IMR-90 (cell line): ENCODE data around the gene RGS17. TPM values are rescaled to one million over a fixed set of nuclear protein-coding genes. Genes with fewer than 3 reads are reported as not detected.

Experiments
- ATAC-seq: fragments of 200-7000 bp; cut with Tn5 transposase; 2 replicates; pipeline ENCODE4 v1.9.1; 2020; ENCODE audit warnings: low read depth, mild to moderate bottlenecking, moderate library complexity
- BruUV-seq: library from RNA; stranded (reverse); fragments of 400-500 nt; replicated peaks from 2 replicates; lab custom pipeline; 2021; lab: Mats Ljungman, UMichigan
- CTCF ChIA-PET: fragments of 300-600 bp; formaldehyde crosslinking; extraction: SDS; loops from one replicate; lab custom pipeline; 2021; ENCODE audit warnings: antibody characterized with exemption; lab: Yijun Ruan, JAX
- POLR2A ChIA-PET: fragments of 300-600 bp; sonication (Branson Sonifier 250); formaldehyde crosslinking; loops from one replicate; lab custom pipeline; 2022; ENCODE audit warnings: antibody characterized with exemption; ENCODE audit not compliant: unreplicated experiment; lab: Charles Lee
- DNase-seq: peaks from one replicate; pipeline ENCODE4 v3.0.0; 2013
- H2AFZ ChIP-seq: replicated peaks from 2 replicates; pipeline ENCODE3; 2013; ENCODE audit warnings: low read length, mild to moderate bottlenecking; ENCODE audit not compliant: poor library complexity
- H2AK5ac ChIP-seq: 2 replicates; pipeline ENCODE4 v1.6.1; 2013; ENCODE audit warnings: low read depth, low read length, inconsistent platforms
- H2AK9ac ChIP-seq: replicated peaks from 2 replicates; pipeline ENCODE3; 2013; ENCODE audit warnings: mild to moderate bottlenecking, low read depth, low read length, moderate library complexity; ENCODE audit not compliant: poor library complexity
- H2BK120ac ChIP-seq: 2 replicates; pipeline ENCODE4 v1.6.1; 2013; ENCODE audit warnings: low read depth, low read length, inconsistent platforms
- H2BK15ac ChIP-seq: 3 replicates; pipeline ENCODE4 v1.6.1; 2013; ENCODE audit warnings: low read depth, low read length, inconsistent platforms
- H2BK20ac ChIP-seq: 2 replicates; pipeline ENCODE4 v1.6.1; 2013; ENCODE audit warnings: low read depth, mild to moderate bottlenecking, inconsistent platforms, low read length, moderate library complexity
- H2BK5ac ChIP-seq: 2 replicates; pipeline ENCODE4 v1.6.1; 2013; ENCODE audit warnings: mild to moderate bottlenecking, low read depth, low read length, inconsistent platforms; ENCODE audit not compliant: poor library complexity, severe bottlenecking
- H3K14ac ChIP-seq: replicated peaks from 2 replicates; pipeline ENCODE4 v1.6.1; 2013; ENCODE audit warnings: low read depth, low read length, inconsistent platforms
- H3K18ac ChIP-seq: 2 replicates; pipeline ENCODE4 v1.6.1; 2013; ENCODE audit warnings: low read depth, low read length, control low read depth
- H3K23ac ChIP-seq: 2 replicates; pipeline ENCODE4 v1.6.1; 2013; ENCODE audit warnings: low read depth, low read length, inconsistent platforms
- H3K27ac ChIP-seq: 2 replicates; pipeline ENCODE4 v1.5.1; 2013; ENCODE audit warnings: mild to moderate bottlenecking, control low read depth, low read length; ENCODE audit not compliant: insufficient read depth
- H3K27me3 ChIP-seq: 2 replicates; pipeline ENCODE4 v1.6.1; 2013; ENCODE audit warnings: low read length; ENCODE audit not compliant: control insufficient read depth, insufficient read depth
- H3K36me3 ChIP-seq: 2 replicates; pipeline ENCODE4 v1.6.1; 2013; ENCODE audit warnings: low read length, mixed read lengths; ENCODE audit not compliant: control insufficient read depth, insufficient read depth
- H3K4ac ChIP-seq: 2 replicates; pipeline ENCODE4 v1.6.1; 2013; ENCODE audit warnings: low read depth, low read length, inconsistent platforms
- H3K4me1 ChIP-seq: 2 replicates; pipeline ENCODE4 v1.6.1; 2013; ENCODE audit warnings: low read length, mixed read lengths; ENCODE audit not compliant: control insufficient read depth, insufficient read depth
- H3K4me2 ChIP-seq: 2 replicates; pipeline ENCODE4 v1.6.1; 2013; ENCODE audit warnings: low read depth, mild to moderate bottlenecking, control low read depth, low read length, moderate library complexity
- H3K4me3 ChIP-seq: 2 replicates; pipeline ENCODE4 v1.5.1; 2013; ENCODE audit warnings: low read depth, mild to moderate bottlenecking, control low read depth, low read length, moderate library complexity; ENCODE audit not compliant: insufficient read depth
- H3K56ac ChIP-seq: 2 replicates; pipeline ENCODE4 v1.6.1; 2013; ENCODE audit warnings: low read length, inconsistent platforms; ENCODE audit not compliant: insufficient read depth; ENCODE audit errors: extremely low read depth
- H3K79me1 ChIP-seq, 2 experiments: 2 replicates each; pipeline ENCODE4 v1.6.1; 2013; ENCODE audit warnings: low read length in 2 of 2, inconsistent platforms in 1 of 2, low read depth in 1 of 2
- H3K9ac ChIP-seq: 2 replicates; pipeline ENCODE4 v1.6.1; 2013; ENCODE audit warnings: low read depth, low read length, control low read depth
- H3K9me1 ChIP-seq: 2 replicates; pipeline ENCODE4 v1.6.1; 2013; ENCODE audit warnings: low read length, inconsistent platforms; ENCODE audit not compliant: insufficient read depth
- H3K9me3 ChIP-seq: 2 replicates; pipeline ENCODE4 v1.6.1; 2013; ENCODE audit warnings: low read length; ENCODE audit not compliant: control insufficient read depth, insufficient read depth
- H4K20me1 ChIP-seq: 2 replicates; pipeline ENCODE4 v1.6.1; 2013; ENCODE audit warnings: low read length, inconsistent platforms; ENCODE audit not compliant: insufficient read depth
- H4K5ac ChIP-seq: 2 replicates; pipeline ENCODE4 v1.6.1; 2013; ENCODE audit warnings: mild to moderate bottlenecking, low read depth, low read length, control low read depth
- H4K8ac ChIP-seq, 2 experiments: 2 replicates each; pipeline ENCODE4 v1.6.1; 2013; ENCODE audit warnings: low read depth in 2 of 2, low read length in 2 of 2, control low read depth in 1 of 2, inconsistent platforms in 1 of 2
- H4K91ac ChIP-seq: 2 replicates; pipeline ENCODE4 v1.6.1; 2013; ENCODE audit warnings: low read depth, low read length, inconsistent platforms; ENCODE audit not compliant: insufficient read depth
- BHLHE40 ChIP-seq: fragments of 150-350 bp; IDR thresholded peaks from 2 replicates; pipeline ENCODE4 v1.6.1; 2016; ENCODE audit warnings: mild to moderate bottlenecking, low read depth, low read length
- CEBPB ChIP-seq: IDR thresholded peaks from 2 replicates; pipeline ENCODE4 v1.6.1; 2012; ENCODE audit warnings: low read depth, low read length, improper control_type of control experiment
- CHD1 ChIP-seq: IDR thresholded peaks from 2 replicates; pipeline ENCODE4 v1.6.1; 2012; ENCODE audit warnings: low read depth, low read length, improper control_type of control experiment
- CTCF ChIP-seq: conservative IDR thresholded peaks from 2 replicates; pipeline ENCODE4 v1.5.1; 2012; ENCODE audit warnings: mild to moderate bottlenecking, low read depth, low read length, improper control_type of control experiment
- ELK1 ChIP-seq: fragments of 150-350 bp; IDR thresholded peaks from 2 replicates; pipeline ENCODE4 v1.6.1; 2016; ENCODE audit warnings: low read depth, mild to moderate bottlenecking, low read length, moderate library complexity, borderline replicate concordance
- FOS ChIP-seq: fragments of 150-350 bp; IDR thresholded peaks from 2 replicates; pipeline ENCODE4 v1.6.1; 2016; ENCODE audit warnings: low read depth, low read length
- MAFK ChIP-seq: IDR thresholded peaks from 2 replicates; pipeline ENCODE4 v1.6.1; 2012; ENCODE audit warnings: low read depth, low read length, improper control_type of control experiment
- MAZ ChIP-seq: IDR thresholded peaks from 2 replicates; pipeline ENCODE4 v1.6.1; 2012; ENCODE audit warnings: low read depth, mild to moderate bottlenecking, low read length, improper control_type of control experiment, moderate library complexity, borderline replicate concordance
- MXI1 ChIP-seq: IDR thresholded peaks from 2 replicates; pipeline ENCODE4 v1.6.1; 2012; ENCODE audit warnings: low read depth, mild to moderate bottlenecking, low read length, moderate library complexity, borderline replicate concordance
- NFE2L2 ChIP-seq: fragments of 150-350 bp; IDR thresholded peaks from 2 replicates; pipeline ENCODE4 v1.6.1; 2016; ENCODE audit warnings: low read depth, mild to moderate bottlenecking, low read length
- POLR2A ChIP-seq: IDR thresholded peaks from 2 replicates; pipeline ENCODE4 v1.6.1; 2012; ENCODE audit warnings: mild to moderate bottlenecking, low read depth, low read length
- RAD21 ChIP-seq: IDR thresholded peaks from 2 replicates; pipeline ENCODE4 v1.6.1; 2012; ENCODE audit warnings: low read length, improper control_type of control experiment
- RCOR1 ChIP-seq: IDR thresholded peaks from 2 replicates; pipeline ENCODE4 v1.6.1; 2012; ENCODE audit warnings: mild to moderate bottlenecking, low read length, improper control_type of control experiment; ENCODE audit not compliant: insufficient replicate concordance
- RFX5 ChIP-seq: IDR thresholded peaks from 2 replicates; pipeline ENCODE4 v1.8.0; 2012; ENCODE audit warnings: low read depth, mild to moderate bottlenecking, low read length, moderate library complexity
- SMC3 ChIP-seq: fragments of 150-350 bp; IDR thresholded peaks from 2 replicates; pipeline ENCODE4 v1.6.1; 2016; ENCODE audit warnings: low read depth, mild to moderate bottlenecking, antibody characterized with exemption, low read length, moderate library complexity
- WGBS, 2 experiments: methylation state at CpG; one replicate each; pipeline versions ENCODE4 v1.1.5 to v1.1.7; 2013; ENCODE audit warnings: missing lambda C conversion rate in 2 of 2; ENCODE audit not compliant: insufficient read length in 1 of 2; ENCODE audit errors: extremely low coverage in 2 of 2; 5-methylcytosine and 5-hydroxymethylcytosine counted together
- dilution Hi-C: fragments of 300-500 bp; cut with HindIII; formaldehyde crosslinking; loops from one replicate; pipeline ENCODE4 v1.14.3; 2018; ENCODE audit warnings: low sequenced_read_pairs; ENCODE audit not compliant: unreplicated experiment
- in situ Hi-C: fragments of 300-500 bp; cut with MboI; formaldehyde crosslinking; loops from 3 replicates; pipeline ENCODE4 v1.14.3; 2019; ENCODE audit warnings: low sequenced_read_pairs, inconsistent platforms, mixed read lengths
- intact Hi-C: fragments of 100-400 bp; cut with micrococcal nuclease; formaldehyde crosslinking; loops from 2 replicates; pipeline ENCODE4 v1.10.0; 2022
- polyA plus RNA-seq, 3 experiments: library from polyadenylated mRNA; depleted of rRNA; stranded (reverse); fragments of >200 nt; gene quantifications; 2 replicates each; pipeline ENCODE4 v1.2.3, GENCODE V29; 2012; ENCODE audit warnings: low replicate concordance in 1 of 3
- total RNA-seq: library from RNA; depleted of rRNA; stranded (reverse); fragments of >200 nt; gene quantifications from 2 replicates; pipeline ENCODE4 v1.2.3, GENCODE V29; 2012

RGS17 gene
- total and polyA plus RNA-seq, 2 of the 4 experiments (the other 2 are of a cell fraction): 0.75 to 1.4 TPM

- DNase-seq: peak; percentile 81
- intact Hi-C loops: loop anchor here (1.0 to 10.0 kb wide), 6 partner anchors 76 to 1122 kb away; partner anchors contain the start of gene RGS17
- BruUV-seq: no TSS peak
- Histone ChIP-seq H3K4me3 (no peak overlapping the region), H3K9me3 (no peaks in the 10 kb centered on the region), H3K27ac (no peak overlapping the region; the same call in 1 of the 2 replicates), H3K9me1 (no peaks in the 10 kb centered on the region), H4K5ac (no peak overlapping the region), H3K4me1 (peaks cover 9% of the 10 kb centered on the region), H3K9ac (no peak overlapping the region), H3K23ac (no peak overlapping the region), H3K4ac (no peak overlapping the region), H2AK5ac (no peak overlapping the region), H3K79me1 (no peaks in the 10 kb centered on the region; a peak in 1 of 4 replicates), H3K14ac (no peak overlapping the region), H2AK9ac (no peak overlapping the region), H2BK120ac (no peak overlapping the region), H4K20me1 (no peaks in the 10 kb centered on the region), H3K27me3 (no peaks in the 10 kb centered on the region), H3K36me3 (peaks cover 1% of the 10 kb centered on the region; the same call in 1 of the 2 replicates), H4K8ac (no peak overlapping the region), H2BK20ac (no peak overlapping the region), H2BK5ac (no peak overlapping the region), H4K91ac (no peak overlapping the region), H3K56ac (no peak overlapping the region), H3K4me2 (peak overlapping the region; percentile 75), H3K18ac (no peak overlapping the region), H2AFZ (no peak overlapping the region), H2BK15ac (no peak overlapping the region)
- WGBS, 2 experiments: no CpG with 5 or more reads among the region's 9 CpGs
- dilution Hi-C loops: no loop called here
- ChIA-PET CTCF (interaction anchor here (0.6 to 1.0 kb wide), 5 partner anchors 16 to 1057 kb away, joined by 3 to 5 read pairs (median 3); no protein-coding TSS in a partner anchor), POLR2A (no interaction called here)
- in situ Hi-C loops: loop anchor here (25.0 kb wide), 2 partner anchors 480 to 1130 kb away; no protein-coding TSS in a partner anchor
- ATAC-seq: peak; percentile 59
- TF ChIP-seq ELK1 (no peak), SMC3 (peak; percentile 64), MAZ (no peak), NFE2L2 (no peak), RCOR1 (no peak), MAFK (no peak), CTCF (peak; percentile 65), RFX5 (no peak), FOS (no peak), CEBPB (peak; percentile 25; the same call in 1 of the 2 replicates), BHLHE40 (peak; percentile 12; the same call in 1 of the 2 replicates), CHD1 (no peak), RAD21 (peak; percentile 61), POLR2A (no peak), MXI1 (no peak)
Measured at GRCh38 chr6:153032255-153032882, 98.7 kb downstream of the RGS17 start.
